Ectodermal cell (in vitro differentiated cells): Measurements from ENCODE around the gene MSI2.
A peak's percentile ranks its signal among the peaks of the same experiment; 100 is the strongest.

ENCODE experiments used
- H3K27ac ChIP-seq: 2 replicates; pipeline ENCODE4 v1.7.0; 2013; ENCODE audit warnings: mild to moderate bottlenecking, low read depth, low read length; ENCODE audit not compliant: insufficient read depth, poor library complexity, severe bottlenecking
- H3K27me3 ChIP-seq: 2 replicates; pipeline ENCODE4 v1.7.0; 2013; ENCODE audit warnings: mild to moderate bottlenecking, low read length; ENCODE audit not compliant: insufficient read depth, control insufficient read depth, poor library complexity, severe bottlenecking
- H3K36me3 ChIP-seq: one replicate; pipeline ENCODE4 v1.7.0; 2013; ENCODE audit warnings: low read length; ENCODE audit not compliant: control insufficient read depth, insufficient read depth
- H3K4me1 ChIP-seq: one replicate; pipeline ENCODE4 v1.7.0; 2013; ENCODE audit warnings: low read length; ENCODE audit not compliant: control insufficient read depth, insufficient read depth
- H3K4me3 ChIP-seq: 2 replicates; pipeline ENCODE4 v1.7.0; 2013; ENCODE audit warnings: low read depth, low read length, control low read depth; ENCODE audit not compliant: insufficient read depth
- H3K9me3 ChIP-seq: 2 replicates; pipeline ENCODE4 v1.7.0; 2013; ENCODE audit warnings: mild to moderate bottlenecking, low read length, moderate library complexity; ENCODE audit not compliant: control insufficient read depth
- WGBS, 2 experiments: methylation state at CpG; one replicate each; pipeline ENCODE4 v1.1.7; 2013; ENCODE audit warnings: missing lambda C conversion rate in 2 of 2; 5-methylcytosine and 5-hydroxymethylcytosine counted together

Gene MSI2

GRCh38 chr17:57587193-57587969 lies 331.1 kb downstream of the MSI2 start:
- no peak overlapping the region for H3K27ac ChIP-seq
- H3K9me3 ChIP-seq, result no peaks in the 10 kb centered on the region
- H3K36me3 ChIP-seq, result no peaks in the 10 kb centered on the region
- peaks cover 24% of the 10 kb centered on the region for H3K4me1 ChIP-seq
- H3K4me3 ChIP-seq, result no peak overlapping the region
- 91% methylated on average over 15 to 16 of the region's 16 CpGs for WGBS, 2 experiments
- H3K27me3 ChIP-seq, result no peaks in the 10 kb centered on the region

- Histone ChIP-seq H3K4me1 (peaks cover 29% of the 10 kb centered on the region), H3K9me3 (no peaks in the 10 kb centered on the region), H3K36me3 (no peaks in the 10 kb centered on the region), H3K27ac (no peak overlapping the region), H3K27me3 (no peaks in the 10 kb centered on the region), H3K4me3 (no peak overlapping the region)
- WGBS, 2 experiments, result 21 to 23% methylated on average over 5 of the region's 5 CpGs
These were observed 331.8 kb downstream of the MSI2 start for GRCh38 chr17:57588086-57588485.

GRCh38 chr17:57589151-57590034 lies 333.1 kb downstream of the MSI2 start:
- no peaks in the 10 kb centered on the region for H3K36me3 ChIP-seq
- H3K4me1 ChIP-seq, result peaks cover 29% of the 10 kb centered on the region

GRCh38 chr17:57593739-57594462 lies 337.6 kb downstream of the MSI2 start:
- Histone ChIP-seq H3K27ac (no peak overlapping the region), H3K36me3 (no peaks in the 10 kb centered on the region), H3K4me3 (no peak overlapping the region), H3K9me3 (no peaks in the 10 kb centered on the region), H3K27me3 (no peaks in the 10 kb centered on the region), H3K4me1 (peaks cover 28% of the 10 kb centered on the region)
- 89 to 92% methylated on average over 13 to 14 of the region's 14 CpGs for WGBS, 2 experiments

More at GRCh38 chr17:57589151-57590034, 333.1 kb downstream of the MSI2 start:
- H3K9me3 ChIP-seq, result no peaks in the 10 kb centered on the region
- no peak overlapping the region for H3K4me3 ChIP-seq
- no peak overlapping the region for H3K27ac ChIP-seq
- H3K27me3 ChIP-seq, result no peaks in the 10 kb centered on the region
- 96 to 97% methylated on average over 15 of the region's 15 CpGs for WGBS, 2 experiments

- Histone ChIP-seq H3K4me1 (peaks cover 28% of the 10 kb centered on the region), H3K9me3 (no peaks in the 10 kb centered on the region), H3K27me3 (no peaks in the 10 kb centered on the region), H3K4me3 (no peak overlapping the region), H3K27ac (no peak overlapping the region), H3K36me3 (no peaks in the 10 kb centered on the region)
- WGBS, 2 experiments, result 96 to 99% methylated on average over 5 of the region's 5 CpGs
These were observed 338.4 kb downstream of the MSI2 start for GRCh38 chr17:57594767-57595166.

- 94 to 95% methylated on average over 4 of the region's 4 CpGs for WGBS, 2 experiments
- Histone ChIP-seq H3K36me3 (no peaks in the 10 kb centered on the region), H3K4me1 (peaks cover 28% of the 10 kb centered on the region), H3K9me3 (no peaks in the 10 kb centered on the region), H3K27ac (peak overlapping the region; percentile 31), H3K27me3 (no peaks in the 10 kb centered on the region), H3K4me3 (no peak overlapping the region)
These were observed 339.1 kb downstream of the MSI2 start for GRCh38 chr17:57595426-57595825.

- H3K27ac ChIP-seq, result peak overlapping the region; percentile 71
- no peaks in the 10 kb centered on the region for H3K36me3 ChIP-seq
- no peak overlapping the region for H3K4me3 ChIP-seq
- WGBS, 2 experiments, result 57 to 58% methylated on average over 27 of the region's 27 CpGs
- H3K27me3 ChIP-seq, result no peaks in the 10 kb centered on the region
- H3K9me3 ChIP-seq, result no peaks in the 10 kb centered on the region
- H3K4me1 ChIP-seq, result peaks cover 30% of the 10 kb centered on the region
These were observed 339.8 kb downstream of the MSI2 start for GRCh38 chr17:57595947-57596695.

GRCh38 chr17:57597101-57597500 lies 340.8 kb downstream of the MSI2 start:
- H3K4me3 ChIP-seq, result no peak overlapping the region
- 74 to 78% methylated on average over 5 of the region's 5 CpGs for WGBS, 2 experiments
- no peaks in the 10 kb centered on the region for H3K27me3 ChIP-seq
- no peaks in the 10 kb centered on the region for H3K9me3 ChIP-seq
- peaks cover 35% of the 10 kb centered on the region for H3K4me1 ChIP-seq
- H3K36me3 ChIP-seq, result no peaks in the 10 kb centered on the region
- H3K27ac ChIP-seq, result no peak overlapping the region

GRCh38 chr17:57597531-57598453 lies 341.5 kb downstream of the MSI2 start:
- Histone ChIP-seq H3K9me3 (no peaks in the 10 kb centered on the region), H3K27ac (no peak overlapping the region), H3K4me1 (peaks cover 30% of the 10 kb centered on the region), H3K27me3 (no peaks in the 10 kb centered on the region), H3K4me3 (no peak overlapping the region), H3K36me3 (no peaks in the 10 kb centered on the region)
- 46 to 63% methylated on average over 6 to 8 of the region's 8 CpGs for WGBS, 2 experiments
